SH-SY5Y (cell line): ENCODE results near the gene FSCN2.

Experiments used
- GATA2 ChIP-seq: IDR thresholded peaks from 2 replicates; pipeline ENCODE4 v1.6.1; 2011; ENCODE audit warnings: mild to moderate bottlenecking, low read depth, low read length
- GATA3 ChIP-seq: IDR thresholded peaks from 2 replicates; pipeline ENCODE4 v1.6.1; 2011; ENCODE audit warnings: low read depth, mild to moderate bottlenecking, low read length, moderate library complexity

- TF ChIP-seq GATA2 (no peak), GATA3 (no peak)
Observed at GRCh38 chr17:81579821-81580321, 51.7 kb downstream of the FSCN2 start.
